Vagina (tissue), 2 donors: ENCODE results near the gene GPR15. TPM values are rescaled to one million over a fixed set of nuclear protein-coding genes. Genes with fewer than 3 reads are reported as not detected.

ENCODE experiments used
- DNase-seq, 2 donors: peaks; one replicate each; pipeline ENCODE4 v3.0.0-alpha.2; 2017; ENCODE audit errors: extremely low spot score in 2 of 2
- H3K27ac ChIP-seq: fragments of 200-600 bp; sonication (generic); one replicate; pipeline ENCODE4 v1.5.1; 2019
- H3K27me3 ChIP-seq: fragments of 200-600 bp; sonication (generic); one replicate; pipeline ENCODE4 v1.5.1; 2019
- H3K36me3 ChIP-seq, 2 donors: fragments of 200-600 bp; sonication (generic); one replicate each; pipeline ENCODE4 v1.5.1; 2017 to 2019
- H3K4me1 ChIP-seq: fragments of 200-600 bp; sonication (generic); one replicate; pipeline ENCODE4 v1.5.1; 2019
- H3K4me3 ChIP-seq, 2 donors: fragments of 200-600 bp; sonication (generic); 1 replicate in 1 of 2; 2 replicates in 1 of 2; pipeline ENCODE4 v1.5.1; 2016 to 2019
- H3K9me3 ChIP-seq: fragments of 200-600 bp; sonication (generic); one replicate; pipeline ENCODE4 v1.5.1; 2019
- POLR2A ChIP-seq, 2 donors: fragments of 450-650 bp; IDR thresholded peaks; one replicate each; pipeline ENCODE4 v1.6.1; 2017; ENCODE audit warnings: antibody characterized with exemption in 2 of 2, mild to moderate bottlenecking in 2 of 2, moderate library complexity in 2 of 2
- POLR2AphosphoS5 ChIP-seq, 2 donors: sonication (generic); formaldehyde crosslinking; IDR thresholded peaks; one replicate each; pipeline ENCODE4 v1.9.0; 2017; ENCODE audit warnings: antibody characterized with exemption in 2 of 2, mild to moderate bottlenecking in 2 of 2, low read depth in 1 of 2; ENCODE audit not compliant: insufficient read depth in 1 of 2
- intact Hi-C: fragments of 100-400 bp; cut with DNase I; formaldehyde crosslinking; loops from one replicate; pipeline ENCODE4 v1.15.1; 2023
- small RNA-seq: library from RNA; depleted of rRNA; stranded (forward); fragments of <200 nt; gene quantifications from one replicate; pipeline ENCODE3, GENCODE V24; 2016
- total RNA-seq: library from RNA; depleted of rRNA; stranded (reverse); fragments of >200 nt; gene quantifications from one replicate; pipeline ENCODE4 v1.2.3, GENCODE V29; 2016
- TF ChIP-seq, protein P1 (sequence below), 3 experiments: fragments of 450-650 bp in 2 of 3; fragments of 200-600 bp in 1 of 3; sonication (generic) in 1 of 3; IDR thresholded peaks; one replicate each; pipeline ENCODE4 v1.5.1; 2017 to 2019; ENCODE audit warnings: antibody characterized with exemption in 3 of 3, mild to moderate bottlenecking in 2 of 3, moderate library complexity in 2 of 3

GPR15 gene
- total RNA-seq, 1 donor from 2014 or later = 1.2 TPM

DNA sequence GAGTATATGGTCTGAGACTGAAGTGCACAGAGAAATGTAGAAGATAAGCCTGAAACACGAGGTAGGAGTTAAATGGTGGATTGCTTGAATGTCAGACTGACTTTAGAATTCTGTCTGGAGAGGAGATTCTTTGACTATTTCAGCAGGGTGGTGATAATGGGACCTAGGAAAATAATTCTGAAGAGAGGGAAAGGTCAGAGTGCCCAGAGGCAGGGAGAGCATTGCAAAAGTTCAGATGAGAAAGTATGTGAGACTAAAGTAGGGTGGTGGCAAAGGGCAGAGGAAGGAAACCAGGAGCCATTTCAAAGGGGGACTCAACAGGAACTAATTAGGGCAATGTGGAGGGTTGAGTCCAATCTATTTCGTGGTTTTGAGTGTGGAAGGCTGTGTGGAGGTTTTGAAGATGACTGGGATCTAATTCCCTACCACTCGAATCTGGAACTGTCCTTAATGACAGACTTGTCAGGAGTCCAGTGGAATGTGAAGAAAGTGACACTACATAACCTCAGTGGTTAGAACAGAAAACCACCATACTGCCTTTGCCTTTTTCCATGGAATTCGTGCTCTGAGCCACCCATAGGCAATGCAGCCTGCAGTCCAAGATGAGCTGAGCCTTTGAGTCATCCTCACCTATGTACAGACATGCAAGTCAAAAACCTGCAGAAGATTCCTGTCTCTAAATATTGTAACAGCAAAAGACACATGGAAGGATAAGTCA, 45.6 kb downstream of the GPR15 start:
- no peak for TF ChIP-seq POLR2A (IDR thresholded peaks at IDR 0.05)
- TF ChIP-seq, protein P1, sequence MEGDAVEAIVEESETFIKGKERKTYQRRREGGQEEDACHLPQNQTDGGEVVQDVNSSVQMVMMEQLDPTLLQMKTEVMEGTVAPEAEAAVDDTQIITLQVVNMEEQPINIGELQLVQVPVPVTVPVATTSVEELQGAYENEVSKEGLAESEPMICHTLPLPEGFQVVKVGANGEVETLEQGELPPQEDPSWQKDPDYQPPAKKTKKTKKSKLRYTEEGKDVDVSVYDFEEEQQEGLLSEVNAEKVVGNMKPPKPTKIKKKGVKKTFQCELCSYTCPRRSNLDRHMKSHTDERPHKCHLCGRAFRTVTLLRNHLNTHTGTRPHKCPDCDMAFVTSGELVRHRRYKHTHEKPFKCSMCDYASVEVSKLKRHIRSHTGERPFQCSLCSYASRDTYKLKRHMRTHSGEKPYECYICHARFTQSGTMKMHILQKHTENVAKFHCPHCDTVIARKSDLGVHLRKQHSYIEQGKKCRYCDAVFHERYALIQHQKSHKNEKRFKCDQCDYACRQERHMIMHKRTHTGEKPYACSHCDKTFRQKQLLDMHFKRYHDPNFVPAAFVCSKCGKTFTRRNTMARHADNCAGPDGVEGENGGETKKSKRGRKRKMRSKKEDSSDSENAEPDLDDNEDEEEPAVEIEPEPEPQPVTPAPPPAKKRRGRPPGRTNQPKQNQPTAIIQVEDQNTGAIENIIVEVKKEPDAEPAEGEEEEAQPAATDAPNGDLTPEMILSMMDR (IDR thresholded peaks at IDR 0.05) = no peak
- TF ChIP-seq POLR2AphosphoS5 (IDR thresholded peaks at IDR 0.05; ENCODE audit: insufficient read depth in 1 of 2, low read depth in 1 of 2) = no peak
- H3K27ac ChIP-seq = no peak overlapping the region
- intact Hi-C loops = no loop called here
- no peaks in the 10 kb centered on the region for H3K4me1 ChIP-seq
- H3K4me3 ChIP-seq = no peak overlapping the region
- no peaks in the 10 kb centered on the region for H3K27me3 ChIP-seq
- no peak for DNase-seq
- no peaks in the 10 kb centered on the region for H3K9me3 ChIP-seq
- H3K36me3 ChIP-seq = peaks cover 0 to 10% of the 10 kb centered on the region in 2 donors

DNA sequence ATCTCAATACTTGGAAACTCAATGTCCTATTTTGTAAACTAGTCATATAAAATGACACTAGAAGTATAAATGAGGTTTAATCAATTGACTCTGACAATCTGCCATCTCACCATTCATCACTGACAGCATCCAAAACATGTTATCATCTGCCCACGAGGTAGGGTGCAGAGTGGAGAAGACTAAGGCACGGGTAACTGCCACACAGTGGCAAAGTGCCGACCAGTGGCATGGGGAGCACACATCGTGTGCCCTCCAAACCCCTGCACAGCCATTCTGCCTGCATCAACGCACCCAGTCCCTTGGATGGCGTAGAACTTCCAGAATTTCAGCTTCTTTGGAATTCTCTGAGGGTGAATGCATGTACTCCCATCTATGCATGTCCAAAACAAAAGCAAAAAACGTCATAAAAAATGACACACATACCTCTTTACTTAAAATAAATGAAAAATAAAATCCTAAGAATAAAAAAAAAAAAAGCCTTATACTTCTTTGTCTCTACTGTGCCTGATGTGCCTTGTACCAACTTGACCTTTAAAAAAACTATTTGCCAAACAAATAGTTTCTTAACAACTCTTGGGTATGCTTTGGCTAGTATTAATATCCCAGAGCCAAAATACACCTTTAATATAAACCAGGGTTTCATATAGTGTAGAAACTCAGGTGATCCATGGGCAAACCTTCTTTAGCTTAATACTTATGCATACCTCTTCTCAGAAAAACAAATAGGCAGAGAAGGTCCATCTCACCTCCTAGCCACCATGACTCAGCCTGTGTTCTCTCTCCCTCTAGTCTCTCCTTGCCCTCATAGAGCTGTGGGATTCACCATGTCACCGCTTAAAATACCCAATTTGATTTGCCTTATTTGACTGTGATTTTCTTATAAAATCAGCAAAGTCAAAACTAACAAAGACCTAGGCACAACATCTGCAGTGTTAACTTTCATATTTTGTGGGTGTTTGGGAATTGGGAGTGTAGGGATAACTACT, 48.9 kb downstream of the GPR15 start:
- no peaks in the 10 kb centered on the region for H3K4me1 ChIP-seq
- H3K27ac ChIP-seq = no peak overlapping the region
- H3K27me3 ChIP-seq = no peaks in the 10 kb centered on the region
- H3K4me3 ChIP-seq = no peak overlapping the region
- no peak for DNase-seq
- peaks cover 0 to 14% of the 10 kb centered on the region in 2 donors for H3K36me3 ChIP-seq
- intact Hi-C loops = no loop called here
- TF ChIP-seq POLR2A (IDR thresholded peaks at IDR 0.05) = no peak
- H3K9me3 ChIP-seq = no peaks in the 10 kb centered on the region

DNA sequence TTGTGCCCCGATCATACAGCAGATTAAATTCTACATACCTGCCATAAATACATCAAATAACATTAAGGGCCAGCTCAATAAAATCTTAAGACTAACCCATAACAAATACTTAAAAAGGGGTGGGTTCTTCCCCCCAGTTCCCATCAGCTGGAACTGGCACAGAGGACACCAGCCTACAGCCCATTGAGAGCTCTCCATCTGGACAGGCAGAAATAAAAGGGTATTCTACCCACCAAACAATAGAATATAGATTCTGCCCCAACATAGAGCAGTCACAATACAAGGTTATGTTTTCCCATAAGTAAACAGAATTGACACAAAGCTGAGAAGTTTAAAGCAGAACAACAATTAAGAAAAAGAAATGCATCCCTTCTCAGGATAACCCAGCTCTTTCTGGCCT, 49.7 kb downstream of the GPR15 start:
- Histone ChIP-seq H3K4me3 (no peak overlapping the region), H3K27me3 (no peaks in the 10 kb centered on the region), H3K4me1 (no peaks in the 10 kb centered on the region), H3K27ac (no peak overlapping the region), H3K9me3 (no peaks in the 10 kb centered on the region), H3K36me3 (peaks cover 0 to 17% of the 10 kb centered on the region in 2 donors)
- intact Hi-C loops = no loop called here
- TF ChIP-seq POLR2A (IDR thresholded peaks at IDR 0.05) = no peak
- no peak for TF ChIP-seq POLR2AphosphoS5 (IDR thresholded peaks at IDR 0.05; ENCODE audit: insufficient read depth in 1 of 2, low read depth in 1 of 2)
- TF ChIP-seq, protein P1 (IDR thresholded peaks at IDR 0.05) = no peak
- DNase-seq = no peak

DNA sequence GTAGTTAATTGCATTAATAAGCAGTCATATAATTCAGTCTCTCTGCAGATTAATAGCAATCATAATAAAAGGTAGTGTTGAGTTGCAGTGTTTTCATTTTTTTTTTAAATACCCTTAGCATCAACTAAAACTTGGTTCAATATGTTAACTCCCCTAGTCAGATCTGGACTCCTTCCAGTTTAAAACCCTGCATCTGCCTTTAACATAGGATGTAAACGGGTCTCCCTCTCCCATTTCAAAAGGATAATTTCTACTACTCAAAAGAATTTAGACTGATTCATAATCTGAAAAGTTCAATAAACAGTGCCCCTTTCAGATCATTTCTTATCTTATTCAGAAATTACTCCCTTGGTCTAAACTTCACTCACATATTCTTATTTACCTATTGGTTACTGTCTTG, 50.3 kb downstream of the GPR15 start:
- Histone ChIP-seq H3K27me3 (no peaks in the 10 kb centered on the region), H3K4me1 (no peaks in the 10 kb centered on the region), H3K4me3 (no peak overlapping the region), H3K27ac (no peak overlapping the region), H3K36me3 (peaks cover 0 to 17% of the 10 kb centered on the region in 2 donors), H3K9me3 (no peaks in the 10 kb centered on the region)
- TF ChIP-seq POLR2A (IDR thresholded peaks at IDR 0.05) = no peak
- TF ChIP-seq, protein P1 (IDR thresholded peaks at IDR 0.05) = no peak
- TF ChIP-seq POLR2AphosphoS5 (IDR thresholded peaks at IDR 0.05; ENCODE audit: insufficient read depth in 1 of 2, low read depth in 1 of 2) = no peak
- no peak for DNase-seq
- intact Hi-C loops = no loop called here

DNA sequence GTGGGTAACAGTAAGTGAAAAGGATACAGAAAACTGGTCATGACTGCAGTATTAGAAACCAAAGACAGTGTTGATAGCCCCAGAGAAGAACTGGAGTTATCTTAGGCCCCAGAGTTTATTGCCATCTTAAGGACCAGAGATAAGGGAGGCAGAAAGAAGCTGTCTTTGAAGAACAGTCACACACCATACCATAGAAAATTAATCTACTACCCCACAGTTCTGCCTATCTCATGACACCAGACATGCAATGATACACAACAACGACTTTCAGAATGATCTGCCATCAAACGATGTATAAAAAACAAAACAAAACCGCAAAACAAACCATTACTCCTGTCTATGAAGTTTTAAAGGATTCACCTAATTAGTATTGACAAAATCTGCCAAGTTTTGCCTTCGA, 52.0 kb downstream of the GPR15 start:
- Histone ChIP-seq H3K27me3 (no peaks in the 10 kb centered on the region), H3K36me3 (peaks cover 0 to 12% of the 10 kb centered on the region in 2 donors), H3K4me3 (no peak overlapping the region), H3K4me1 (no peaks in the 10 kb centered on the region), H3K9me3 (no peaks in the 10 kb centered on the region), H3K27ac (no peak overlapping the region)
- no peak for DNase-seq
- intact Hi-C loops = no loop called here
- TF ChIP-seq, protein P1 (IDR thresholded peaks at IDR 0.05) = no peak
- TF ChIP-seq POLR2A (IDR thresholded peaks at IDR 0.05) = no peak
- TF ChIP-seq POLR2AphosphoS5 (IDR thresholded peaks at IDR 0.05; ENCODE audit: insufficient read depth in 1 of 2, low read depth in 1 of 2) = no peak

Small RNAs within 50 kb of the gene (small RNA-seq; reads per million reads assigned to genes)
- not detected for gene RPL38P4

Other genes starting within 250 kb of the GPR15 start
- gene OR5H2, start 249.5 kb upstream of the GPR15 start, total RNA-seq = not detected
- gene OR5K4, start 178.1 kb upstream of the GPR15 start, total RNA-seq = not detected
- not detected for gene OR5K3, start 141.3 kb upstream of the GPR15 start, total RNA-seq
- not detected for gene OR5K1, start 68.8 kb upstream of the GPR15 start, total RNA-seq
- gene OR5K2, start 34.3 kb upstream of the GPR15 start, total RNA-seq = not detected
- gene CLDND1, start 9.1 kb upstream of the GPR15 start, total RNA-seq = 158 TPM
- gene CPOX, start 61.6 kb downstream of the GPR15 start, total RNA-seq = 21.4 TPM
- gene ST3GAL6, start 231.4 kb downstream of the GPR15 start, total RNA-seq = 1.7 TPM